ENCODE measurements around the gene ANXA3. TPM values are rescaled to one million over a fixed set of nuclear protein-coding genes. Genes with fewer than 3 reads are reported as not detected.

Gene ANXA3
- total RNA-seq, 1 donor from 2014 or later, result 39.6 TPM

GRCh38 chr4:78627966-78628678 lies 76.6 kb downstream of the ANXA3 start:
- intact Hi-C loops (cut with micrococcal nuclease), result no loop called here
- ATAC-seq (no peak), DNase-seq (no peak)

GRCh38 chr4:78629991-78630541 lies 78.5 kb downstream of the ANXA3 start:
- peak; percentile 42 for DNase-seq
- ATAC-seq, result peak; percentile 35
- intact Hi-C loops (cut with micrococcal nuclease), result no loop called here

DNA sequence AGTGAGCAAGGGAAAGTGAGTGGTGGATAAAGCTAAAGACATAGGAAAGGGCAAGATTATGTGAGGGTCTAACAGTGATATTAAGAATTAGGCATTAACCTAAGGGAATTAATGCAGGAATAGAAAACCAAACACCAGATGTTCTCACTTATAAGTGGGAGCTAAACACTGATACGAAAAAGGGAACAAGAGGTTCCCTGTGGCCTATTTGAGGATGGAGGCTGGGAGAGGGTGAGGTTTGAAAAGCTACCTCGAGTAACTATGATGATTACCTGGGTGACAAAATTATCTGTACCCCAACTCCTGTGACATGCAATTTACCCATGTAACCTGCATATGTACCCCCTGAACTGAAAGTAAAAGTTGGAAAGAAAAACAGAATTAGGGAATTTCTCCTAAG lies 79.0 kb downstream of the ANXA3 start:
- no peak for DNase-seq
- peak; percentile 45 for ATAC-seq
- intact Hi-C loops (cut with micrococcal nuclease), result no loop called here

DNA sequence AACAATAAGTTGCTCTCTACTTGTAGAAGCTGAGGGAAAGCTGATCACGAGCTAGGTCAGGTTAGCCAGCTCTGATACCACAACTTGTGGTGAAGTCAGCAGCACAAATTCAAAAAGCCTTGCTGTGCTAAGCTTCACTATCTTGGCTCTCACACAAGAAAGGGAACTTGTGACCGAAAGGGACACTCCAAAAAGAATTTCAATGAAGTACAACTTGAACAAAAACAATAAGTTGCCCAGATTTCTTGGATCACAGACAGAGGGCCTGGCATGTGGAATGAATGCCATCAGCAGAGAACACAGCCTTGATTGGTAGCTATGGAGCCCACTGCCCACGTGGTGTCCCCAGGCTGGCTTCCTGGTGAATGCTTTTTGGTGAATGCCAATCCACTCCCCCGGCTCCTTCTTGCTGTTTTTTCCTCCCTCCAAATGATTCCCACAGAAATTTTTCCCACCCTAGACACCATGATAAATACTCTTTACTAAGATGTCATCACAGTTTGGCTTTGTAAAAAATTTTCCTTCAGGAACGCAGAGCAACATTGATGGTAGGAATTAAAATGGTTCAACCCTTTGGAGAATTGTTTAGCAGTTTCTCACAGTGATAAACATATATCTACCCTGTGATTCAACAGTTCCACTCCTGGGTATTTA lies 82.6 kb downstream of the ANXA3 start:
- DNase-seq, result peak; percentile 66
- intact Hi-C loops (cut with micrococcal nuclease), result no loop called here
- ATAC-seq, result peak; percentile 81

DNA sequence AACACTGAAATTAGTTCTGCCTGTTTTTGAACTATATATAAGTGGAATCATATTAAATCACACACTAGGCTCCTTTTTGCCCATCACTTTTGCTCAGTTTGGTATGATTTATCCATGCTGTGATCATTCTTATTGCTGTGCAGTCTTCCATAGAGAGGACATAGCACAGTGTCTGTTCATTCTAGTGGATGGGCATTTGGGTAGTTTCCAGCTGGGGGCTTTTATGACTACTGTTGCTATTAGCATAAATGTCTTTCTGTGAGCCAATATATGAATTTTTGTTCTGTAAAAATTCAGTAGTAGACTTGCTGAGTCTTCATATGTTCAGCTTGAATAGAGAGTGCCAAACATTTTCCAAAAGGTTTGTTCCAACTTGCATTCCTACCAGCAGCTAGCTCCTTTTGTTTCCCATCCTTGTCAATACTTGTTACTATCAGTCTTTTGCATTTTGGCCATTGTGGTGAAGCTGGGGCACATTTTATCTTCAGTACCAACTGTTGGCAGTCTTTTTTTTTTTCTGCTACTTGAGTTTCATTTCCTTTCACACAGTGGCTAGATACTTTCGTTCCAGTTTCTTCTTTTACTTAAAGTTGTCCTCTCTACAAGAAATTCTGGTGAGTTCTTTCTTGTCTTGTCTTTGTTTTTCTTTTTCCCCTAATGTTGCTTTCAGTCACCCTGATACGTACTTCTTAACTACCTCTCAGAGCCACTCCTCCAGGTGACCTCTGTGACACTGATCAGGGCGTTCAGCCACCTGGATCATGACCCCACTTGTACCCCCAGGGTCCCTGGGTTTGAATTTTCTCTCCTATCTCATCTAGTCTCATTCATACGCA lies 87.0 kb downstream of the ANXA3 start:
- intact Hi-C loops (cut with micrococcal nuclease), result no loop called here
- ATAC-seq (no peak), DNase-seq (no peak)

- DNase-seq (no peak), ATAC-seq (no peak)
- intact Hi-C loops (cut with micrococcal nuclease), result loop anchor here (10.0 kb wide), 2 partner anchors 134 to 224 kb away; partner anchors contain the start of gene BMP2K
Measured at GRCh38 chr4:78640714-78641113, 89.1 kb downstream of the ANXA3 start.

- DNase-seq, result no peak
- intact Hi-C loops (cut with micrococcal nuclease), result loop anchor here (10.0 kb wide), 2 partner anchors 132 to 222 kb away; partner anchors contain the start of gene BMP2K
- peak; percentile 31 for ATAC-seq
Measured at GRCh38 chr4:78642934-78643333, 91.4 kb downstream of the ANXA3 start.

- intact Hi-C loops (cut with micrococcal nuclease), result loop anchor here (10.0 kb wide), 2 partner anchors 131 to 221 kb away; partner anchors contain the start of gene BMP2K
- ATAC-seq (no peak), DNase-seq (no peak)
Measured at GRCh38 chr4:78644063-78644691, 92.6 kb downstream of the ANXA3 start.

DNA sequence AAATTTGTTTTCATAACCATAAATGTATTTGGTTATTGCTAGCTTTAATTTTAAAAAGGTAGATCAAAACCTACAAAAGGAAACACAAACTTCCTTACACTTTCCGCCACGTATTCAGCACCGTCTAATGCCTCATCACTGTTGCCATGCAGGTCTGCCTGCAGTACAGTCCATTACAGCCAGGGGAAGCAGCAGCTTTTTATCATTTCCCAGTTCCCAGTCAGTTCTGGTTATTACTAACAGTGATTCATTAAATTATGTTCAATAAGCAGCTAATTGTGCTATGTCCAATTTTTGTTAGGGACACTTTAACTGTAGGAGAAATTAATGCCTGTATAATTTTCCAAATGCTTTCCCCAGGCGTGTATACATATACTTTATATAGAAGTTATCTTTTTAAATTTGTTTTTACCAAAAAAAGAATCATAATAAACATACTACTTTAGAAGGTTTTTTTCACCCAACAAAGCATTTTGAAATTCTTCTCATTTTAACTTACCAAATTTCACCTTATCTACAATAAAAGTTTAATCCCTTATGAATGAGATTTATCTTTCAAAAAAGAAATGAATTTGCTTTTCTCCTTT lies 93.3 kb downstream of the ANXA3 start:
- intact Hi-C loops (cut with micrococcal nuclease), result loop anchor here (10.0 kb wide), 2 partner anchors 130 to 220 kb away; partner anchors contain the start of gene BMP2K
- ATAC-seq (peak; percentile 91), DNase-seq (peak; percentile 35)

GRCh38 chr4:78645853-78646757 lies 94.5 kb downstream of the ANXA3 start:
- intact Hi-C loops (cut with micrococcal nuclease), result loop anchor here (10.0 kb wide), 2 partner anchors 129 to 219 kb away; partner anchors contain the start of gene BMP2K
- DNase-seq (peak; percentile 64), ATAC-seq (peak; percentile 88)

DNA sequence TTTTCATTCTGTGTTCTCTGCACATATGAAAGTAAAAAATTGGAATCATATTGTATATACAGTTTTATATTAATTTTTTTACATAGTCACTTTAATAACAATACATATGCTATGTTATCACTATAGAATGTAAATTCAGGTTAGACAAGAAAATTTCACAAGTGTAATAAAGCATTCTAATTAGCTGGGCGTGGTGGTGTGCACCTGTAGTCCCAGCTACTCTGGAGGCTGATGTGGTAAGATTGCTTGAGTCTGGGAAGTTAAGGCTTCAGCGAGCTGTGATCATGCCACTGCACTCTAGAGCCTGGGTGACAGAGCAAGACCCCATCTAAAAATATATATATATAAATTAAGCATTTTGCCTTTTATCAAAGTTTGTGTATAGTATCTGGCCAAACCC lies 95.7 kb downstream of the ANXA3 start:
- no peak for DNase-seq
- intact Hi-C loops (cut with micrococcal nuclease), result loop anchor here (10.0 kb wide), 2 partner anchors 128 to 218 kb away; partner anchors contain the start of gene BMP2K
- ATAC-seq, result no peak

DNA sequence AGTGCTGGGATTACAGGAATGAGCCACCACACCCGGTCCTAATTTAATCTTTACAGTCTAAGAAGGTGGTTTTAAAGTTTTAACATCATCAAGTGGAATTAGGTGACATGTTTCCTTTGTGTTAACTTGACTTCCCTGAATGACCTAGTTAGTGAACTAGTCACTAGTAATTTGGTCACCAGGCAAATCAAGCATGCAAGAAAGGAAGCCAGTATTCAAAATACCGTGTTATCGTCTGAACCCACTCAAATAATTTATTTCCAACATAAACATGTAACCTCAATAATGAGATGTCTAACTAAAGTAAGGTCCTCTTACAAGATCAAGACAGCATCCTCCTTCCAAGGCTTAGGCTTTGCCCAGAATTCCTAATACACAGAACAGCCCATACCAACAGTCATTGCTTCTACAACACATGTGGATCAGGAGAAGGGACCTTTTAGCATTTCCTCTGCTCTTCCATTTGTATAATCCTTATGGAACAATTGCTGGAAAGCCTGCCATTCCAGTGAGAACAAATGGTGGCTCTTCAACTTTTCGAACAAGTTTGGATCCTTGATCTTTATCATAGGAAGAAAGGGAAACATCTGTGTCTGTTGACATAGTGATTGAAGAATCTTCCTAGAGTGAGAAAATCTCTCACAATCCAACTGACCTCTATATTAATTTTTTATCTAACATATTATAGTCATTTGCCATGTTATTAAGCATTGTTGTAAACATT lies 97.2 kb downstream of the ANXA3 start:
- ATAC-seq (no peak), DNase-seq (no peak)
- intact Hi-C loops (cut with micrococcal nuclease), result loop anchor here (10.0 kb wide), 2 partner anchors 126 to 216 kb away; partner anchors contain the start of gene BMP2K

GRCh38 chr4:78650106-78651024 lies 98.8 kb downstream of the ANXA3 start:
- intact Hi-C loops (cut with micrococcal nuclease), result no loop called here

DNA sequence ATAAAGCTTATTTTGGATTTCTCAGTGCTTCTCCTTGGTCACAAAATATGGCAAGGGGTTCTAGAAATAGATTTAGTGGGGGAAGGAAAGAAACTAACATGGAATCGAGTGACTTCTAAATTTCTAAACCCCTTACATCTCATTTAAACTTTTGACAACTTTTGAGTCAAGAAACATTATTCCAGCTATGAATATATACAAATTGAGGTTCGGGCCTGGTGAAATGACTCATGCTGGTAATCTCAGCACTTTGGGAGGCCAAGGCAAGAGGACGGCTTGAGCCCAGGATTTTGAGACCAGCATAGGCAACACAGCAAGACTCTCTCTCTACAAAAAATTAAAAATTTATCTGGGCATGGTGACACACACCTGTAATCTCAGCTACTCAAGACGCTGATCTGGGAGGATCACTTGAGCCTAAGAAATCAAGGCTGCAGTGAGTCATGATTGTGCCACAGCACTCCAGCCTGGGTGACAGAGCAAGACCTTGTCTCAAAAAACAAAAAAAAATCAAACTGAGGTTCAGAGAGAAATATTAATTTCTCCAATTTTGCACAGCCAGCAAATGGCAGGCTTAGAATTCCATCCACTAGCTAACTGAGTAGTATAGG lies 99.8 kb downstream of the ANXA3 start:
- ATAC-seq (no peak), DNase-seq (no peak)
- intact Hi-C loops (cut with micrococcal nuclease), result no loop called here

More at GRCh38 chr4:78650106-78651024, 98.8 kb downstream of the ANXA3 start:
- DNase-seq (no peak), ATAC-seq (no peak)

GRCh38 chr4:78652282-78652876 lies 100.8 kb downstream of the ANXA3 start:
- ATAC-seq (peak; percentile 81), DNase-seq (no peak)
- intact Hi-C loops (cut with micrococcal nuclease), result no loop called here
